ENCODE results near the gene MAST4. TPM values are rescaled to one million over a fixed set of nuclear protein-coding genes. Genes with fewer than 3 reads are reported as not detected.

Gene MAST4
- total and polyA plus RNA-seq, 2 of the 13 experiments (the other 11 are each of a cell fraction or from before 2014, with no cell fraction given) = 3.4 to 3.7 TPM

GRCh38 chr5:66697796-66698564 is 101.8 kb downstream of the MAST4 start:
- ChIA-PET POLR2A (no interaction called here), CTCF (ENCODE audit: low intra/inter-chr PET ratio, low total read pairs) (no interaction called here)
- Histone ChIP-seq H3K36me3 (replicated peaks in 1 of 2; ENCODE audit: control insufficient read depth in 1 of 2, insufficient read depth in 2 of 2, low read length in 2 of 2) (no peaks in the 10 kb centered on the region), H3K4me1 (ENCODE audit: insufficient read depth, low read length) (no peaks in the 10 kb centered on the region), H3K4me2 (ENCODE audit: low read depth, low read length) (no peak overlapping the region), H4K20me1 (ENCODE audit: insufficient read depth, low read length) (no peaks in the 10 kb centered on the region), H3K4me3 (replicated peaks in 1 of 3; ENCODE audit: insufficient read depth in 1 of 3, low read depth in 2 of 3, low read length in 3 of 3) (no peak overlapping the region), H3K79me2 (ENCODE audit: insufficient read depth, low read length) (no peaks in the 10 kb centered on the region), H2AFZ (ENCODE audit: low read length) (no peak overlapping the region), H3K27me3 (ENCODE audit: control insufficient read depth in 1 of 2, insufficient read depth in 2 of 2, low read length in 2 of 2) (0 out of 5 replicates have a peak, but pooled peaks cover 0 to 3% of the 10 kb centered on the region in 2 experiments), H3K27ac (ENCODE audit: extremely low read length, insufficient read depth, low read length) (no peak overlapping the region), H3K9me3 (ENCODE audit: low read length) (no peaks in the 10 kb centered on the region), H3K9ac (ENCODE audit: insufficient read depth, low read depth, low read length) (no peak overlapping the region)
- no TSS peak for BruUV-seq (replicated peaks)
- TF ChIP-seq MAX (IDR thresholded peaks at IDR 0.05) (no peak), CENPX (CRISPR knock-in tag; IDR thresholded peaks at IDR 0.05) (no peak), NFE2L1 (CRISPR knock-in tag; IDR thresholded peaks at IDR 0.05; ENCODE audit: borderline replicate concordance) (no peak), SCMH1 (CRISPR knock-in tag; IDR thresholded peaks at IDR 0.05; ENCODE audit: borderline replicate concordance) (no peak), ZNF570 (CRISPR knock-in tag; IDR thresholded peaks at IDR 0.05; ENCODE audit: borderline replicate concordance) (no peak), MBNL3 (CRISPR knock-in tag; conservative IDR thresholded peaks at IDR 0.05) (no peak), ESRRA (CRISPR knock-in tag; IDR thresholded peaks at IDR 0.05; ENCODE audit: low read depth) (no peak), CTCF (CRISPR knock-in tag; IDR thresholded peaks at IDR 0.05) (no peak), ZNF878 (CRISPR knock-in tag; IDR thresholded peaks at IDR 0.05) (no peak), SALL1 (CRISPR knock-in tag; IDR thresholded peaks at IDR 0.05) (no peak), ZNF800 (CRISPR knock-in tag; IDR thresholded peaks at IDR 0.05) (no peak), ZNF225 (CRISPR knock-in tag; IDR thresholded peaks at IDR 0.05) (no peak), ZNF720 (CRISPR knock-in tag; IDR thresholded peaks at IDR 0.05) (no peak), ZNF143 (CRISPR knock-in tag; IDR thresholded peaks at IDR 0.05) (no peak)
- intact Hi-C loops (cut with micrococcal nuclease; ENCODE audit: unreplicated experiment) (no loop called here), in situ Hi-C loops (cut with HindIII; ENCODE audit: extremely low pct_ligation_motif_present, low pct_unique_long_range_greater_than_20kb) (no loop called here)
- WGBS (ENCODE audit: low lambda C conversion rate) = 1% methylated on average over 6 of the region's 6 CpGs
- DNase-seq (ENCODE audit: low spot score) (no peak), FAIRE-seq (no peak), ATAC-seq (no peak)

Data from HepG2 (cell line).